Epithelial cell of proximal tubule (primary cell): ENCODE results near the gene FSTL3. TPM values are rescaled to one million over a fixed set of nuclear protein-coding genes. Genes with fewer than 3 reads are reported as not detected.
"Not testable (repeated sequence)": the region's sequence is repeated elsewhere in the genome, so short reads cannot be mapped to it uniquely, and the experiment has no call there.

Experiments used
- DNase-seq: peaks from one replicate; pipeline ENCODE4 v3.0.0-alpha.2; 2011; ENCODE audit warnings: low read depth
- H3K4me3 ChIP-seq: 2 replicates; pipeline ENCODE4 v1.5.1; 2011; ENCODE audit warnings: low read depth, mild to moderate bottlenecking, low read length
- CTCF ChIP-seq: conservative IDR thresholded peaks from 2 replicates; pipeline ENCODE4 v1.5.1; 2012; ENCODE audit warnings: low read depth, mild to moderate bottlenecking, low read length
- total RNA-seq: library from RNA; depleted of rRNA; stranded (reverse); fragments of >200 nt; gene quantifications from 2 replicates; pipeline ENCODE4 v1.2.3, GENCODE V29; 2015

Gene FSTL3
- total RNA-seq, 1 donor from 2014 or later: 483 TPM

GRCh38 chr19:722553-723101, 46.4 kb downstream of the FSTL3 start:
- TF ChIP-seq CTCF: no peak
- DNase-seq: no peak
- H3K4me3 ChIP-seq: no peak overlapping the region

- no peak for DNase-seq
- H3K4me3 ChIP-seq: no peak overlapping the region
Observed at GRCh38 chr19:723247-723646, 47.1 kb downstream of the FSTL3 start.

GRCh38 chr19:723714-724113, 47.5 kb downstream of the FSTL3 start:
- no peak for DNase-seq
- no peak overlapping the region for H3K4me3 ChIP-seq
- no peak for TF ChIP-seq CTCF

More at GRCh38 chr19:723247-723646, 47.1 kb downstream of the FSTL3 start:
- TF ChIP-seq CTCF: no peak

- no peak for DNase-seq
- no peak for TF ChIP-seq CTCF
Observed at GRCh38 chr19:725461-726089, 49.4 kb downstream of the FSTL3 start.

GRCh38 chr19:726993-727956, 51.1 kb downstream of the FSTL3 start:
- no peak for TF ChIP-seq CTCF
- no peak overlapping the region for H3K4me3 ChIP-seq
- no peak for DNase-seq

More at GRCh38 chr19:725461-726089, 49.4 kb downstream of the FSTL3 start:
- no peak overlapping the region for H3K4me3 ChIP-seq

GRCh38 chr19:728011-728410, 51.8 kb downstream of the FSTL3 start:
- no peak for DNase-seq
- H3K4me3 ChIP-seq: no peak overlapping the region
- TF ChIP-seq CTCF: no peak

GRCh38 chr19:729564-729963, 53.4 kb downstream of the FSTL3 start:
- DNase-seq, H3K4me3 ChIP-seq: not testable (repeated sequence)
